Measurements from ENCODE around the gene LHFPL3.
A peak's percentile ranks its signal among the peaks of the same experiment; 100 is the strongest.
"Not testable (repeated sequence)": the region's sequence is repeated elsewhere in the genome, so short reads cannot be mapped to it uniquely, and the experiment has no call there.

Gene LHFPL3

GRCh38 chr7:104931181-104931781 is 602.9 kb downstream of the LHFPL3 start:
- H3K4me1 ChIP-seq (ENCODE audit: control insufficient read depth, insufficient read depth, low read length), result peaks cover 25% of the 10 kb centered on the region
- H3K9ac ChIP-seq (ENCODE audit: low read length), result peak overlapping the region; percentile 35
- no peaks in the 10 kb centered on the region for H3K9me3 ChIP-seq (ENCODE audit: control insufficient read depth, insufficient read depth, low read depth, low read length)
- H3K27ac ChIP-seq (ENCODE audit: low read depth, low read length), result peak overlapping the region; percentile 28; the same call in 1 of the 2 replicates
- H3K4me3 ChIP-seq (ENCODE audit: low read depth, low read length), result no peak overlapping the region
- no peaks in the 10 kb centered on the region for H3K36me3 ChIP-seq (ENCODE audit: control insufficient read depth, insufficient read depth, low read length)
- H3K27me3 ChIP-seq (ENCODE audit: control insufficient read depth, insufficient read depth, low read length), result no peaks in the 10 kb centered on the region

GRCh38 chr7:104933022-104933421 is 604.6 kb downstream of the LHFPL3 start:
- H3K9me3 ChIP-seq (ENCODE audit: control insufficient read depth, insufficient read depth, low read depth, low read length), result no peaks in the 10 kb centered on the region
- no peaks in the 10 kb centered on the region for H3K27me3 ChIP-seq (ENCODE audit: control insufficient read depth, insufficient read depth, low read length)
- no peak overlapping the region for H3K4me3 ChIP-seq (ENCODE audit: low read depth, low read length)
- H3K27ac ChIP-seq (ENCODE audit: low read depth, low read length), result no peak overlapping the region
- peaks cover 16% of the 10 kb centered on the region for H3K4me1 ChIP-seq (ENCODE audit: control insufficient read depth, insufficient read depth, low read length)
- H3K36me3 ChIP-seq (ENCODE audit: control insufficient read depth, insufficient read depth, low read length), result no peaks in the 10 kb centered on the region
- no peak overlapping the region for H3K9ac ChIP-seq (ENCODE audit: low read length)

GRCh38 chr7:104933521-104933988 is 605.2 kb downstream of the LHFPL3 start:
- no peak overlapping the region for H3K4me3 ChIP-seq (ENCODE audit: low read depth, low read length)
- H3K4me1 ChIP-seq (ENCODE audit: control insufficient read depth, insufficient read depth, low read length), result peaks cover 16% of the 10 kb centered on the region
- no peak overlapping the region for H3K9ac ChIP-seq (ENCODE audit: low read length)
- H3K9me3 ChIP-seq (ENCODE audit: control insufficient read depth, insufficient read depth, low read depth, low read length), result no peaks in the 10 kb centered on the region
- H3K27me3 ChIP-seq (ENCODE audit: control insufficient read depth, insufficient read depth, low read length), result no peaks in the 10 kb centered on the region
- no peaks in the 10 kb centered on the region for H3K36me3 ChIP-seq (ENCODE audit: control insufficient read depth, insufficient read depth, low read length)
- H3K27ac ChIP-seq (ENCODE audit: low read depth, low read length), result no peak overlapping the region

- Histone ChIP-seq H3K36me3 (ENCODE audit: control insufficient read depth, insufficient read depth, low read length) (no peaks in the 10 kb centered on the region), H3K27me3 (ENCODE audit: control insufficient read depth, insufficient read depth, low read length) (no peaks in the 10 kb centered on the region), H3K4me1 (ENCODE audit: control insufficient read depth, insufficient read depth, low read length) (peaks cover 19% of the 10 kb centered on the region), H3K4me3 (ENCODE audit: low read depth, low read length) (no peak overlapping the region), H3K9ac (ENCODE audit: low read length) (no peak overlapping the region), H3K9me3 (ENCODE audit: control insufficient read depth, insufficient read depth, low read depth, low read length) (no peaks in the 10 kb centered on the region), H3K27ac (ENCODE audit: low read depth, low read length) (no peak overlapping the region)
These were observed 606.3 kb downstream of the LHFPL3 start for GRCh38 chr7:104934665-104935064.

GRCh38 chr7:104935276-104935675 is 606.9 kb downstream of the LHFPL3 start:
- no peaks in the 10 kb centered on the region for H3K9me3 ChIP-seq (ENCODE audit: control insufficient read depth, insufficient read depth, low read depth, low read length)
- H3K27ac ChIP-seq (ENCODE audit: low read depth, low read length), result no peak overlapping the region
- H3K27me3 ChIP-seq (ENCODE audit: control insufficient read depth, insufficient read depth, low read length), result no peaks in the 10 kb centered on the region
- H3K9ac ChIP-seq (ENCODE audit: low read length), result no peak overlapping the region
- H3K36me3 ChIP-seq (ENCODE audit: control insufficient read depth, insufficient read depth, low read length), result no peaks in the 10 kb centered on the region
- H3K4me1 ChIP-seq (ENCODE audit: control insufficient read depth, insufficient read depth, low read length), result peaks cover 19% of the 10 kb centered on the region
- H3K4me3 ChIP-seq (ENCODE audit: low read depth, low read length), result no peak overlapping the region

- Histone ChIP-seq H3K4me3 (ENCODE audit: low read depth, low read length) (no peak overlapping the region), H3K9ac (ENCODE audit: low read length) (no peak overlapping the region), H3K27ac (ENCODE audit: low read depth, low read length) (no peak overlapping the region), H3K27me3 (ENCODE audit: control insufficient read depth, insufficient read depth, low read length) (no peaks in the 10 kb centered on the region), H3K36me3 (ENCODE audit: control insufficient read depth, insufficient read depth, low read length) (no peaks in the 10 kb centered on the region), H3K9me3 (ENCODE audit: control insufficient read depth, insufficient read depth, low read depth, low read length) (peaks cover 2% of the 10 kb centered on the region; the same call in 1 of the 2 replicates), H3K4me1 (ENCODE audit: control insufficient read depth, insufficient read depth, low read length) (peaks cover 12% of the 10 kb centered on the region)
These were observed 608.1 kb downstream of the LHFPL3 start for GRCh38 chr7:104936546-104936945.

GRCh38 chr7:104937489-104937888 is 609.1 kb downstream of the LHFPL3 start:
- not testable (repeated sequence) for H3K27ac ChIP-seq (ENCODE audit: low read depth, low read length); H3K4me3 ChIP-seq (ENCODE audit: low read depth, low read length); H3K9ac ChIP-seq (ENCODE audit: low read length); H3K36me3 ChIP-seq (ENCODE audit: control insufficient read depth, insufficient read depth, low read length); H3K9me3 ChIP-seq (ENCODE audit: control insufficient read depth, insufficient read depth, low read depth, low read length); H3K27me3 ChIP-seq (ENCODE audit: control insufficient read depth, insufficient read depth, low read length)
- peaks cover 12% of the 10 kb centered on the region for H3K4me1 ChIP-seq (ENCODE audit: control insufficient read depth, insufficient read depth, low read length)

- no peak overlapping the region for H3K27ac ChIP-seq (ENCODE audit: low read depth, low read length)
- peaks cover 4% of the 10 kb centered on the region; the same call in 1 of the 2 replicates for H3K9me3 ChIP-seq (ENCODE audit: control insufficient read depth, insufficient read depth, low read depth, low read length)
- peaks cover 8% of the 10 kb centered on the region; the same call in 1 of the 2 replicates for H3K4me1 ChIP-seq (ENCODE audit: control insufficient read depth, insufficient read depth, low read length)
- no peaks in the 10 kb centered on the region for H3K27me3 ChIP-seq (ENCODE audit: control insufficient read depth, insufficient read depth, low read length)
- H3K9ac ChIP-seq (ENCODE audit: low read length), result no peak overlapping the region
- no peaks in the 10 kb centered on the region for H3K36me3 ChIP-seq (ENCODE audit: control insufficient read depth, insufficient read depth, low read length)
- H3K4me3 ChIP-seq (ENCODE audit: low read depth, low read length), result no peak overlapping the region
These were observed 610.5 kb downstream of the LHFPL3 start for GRCh38 chr7:104938741-104939390.

- H3K9ac ChIP-seq (ENCODE audit: low read length), result no peak overlapping the region
- no peaks in the 10 kb centered on the region for H3K27me3 ChIP-seq (ENCODE audit: control insufficient read depth, insufficient read depth, low read length)
- H3K4me1 ChIP-seq (ENCODE audit: control insufficient read depth, insufficient read depth, low read length), result peaks cover 12% of the 10 kb centered on the region
- no peak overlapping the region for H3K27ac ChIP-seq (ENCODE audit: low read depth, low read length)
- H3K9me3 ChIP-seq (ENCODE audit: control insufficient read depth, insufficient read depth, low read depth, low read length), result peaks cover 4% of the 10 kb centered on the region; the same call in 1 of the 2 replicates
- H3K4me3 ChIP-seq (ENCODE audit: low read depth, low read length), result no peak overlapping the region
- H3K36me3 ChIP-seq (ENCODE audit: control insufficient read depth, insufficient read depth, low read length), result no peaks in the 10 kb centered on the region
These were observed 611.8 kb downstream of the LHFPL3 start for GRCh38 chr7:104940023-104940710.

- H3K4me3 ChIP-seq (ENCODE audit: low read depth, low read length), result no peak overlapping the region
- no peaks in the 10 kb centered on the region for H3K36me3 ChIP-seq (ENCODE audit: control insufficient read depth, insufficient read depth, low read length)
- peaks cover 4% of the 10 kb centered on the region; the same call in 1 of the 2 replicates for H3K9me3 ChIP-seq (ENCODE audit: control insufficient read depth, insufficient read depth, low read depth, low read length)
- H3K27me3 ChIP-seq (ENCODE audit: control insufficient read depth, insufficient read depth, low read length), result no peaks in the 10 kb centered on the region
- H3K4me1 ChIP-seq (ENCODE audit: control insufficient read depth, insufficient read depth, low read length), result peaks cover 16% of the 10 kb centered on the region
- H3K27ac ChIP-seq (ENCODE audit: low read depth, low read length), result no peak overlapping the region
- peak overlapping the region; percentile 7 for H3K9ac ChIP-seq (ENCODE audit: low read length)
These were observed 615.3 kb downstream of the LHFPL3 start for GRCh38 chr7:104943502-104944343.

All from HUES6 (cell line).